Gastroesophageal sphincter (tissue), 3 donors: Measurements from ENCODE around the gene AIG1.

Source experiments
- CTCF ChIP-seq, 4 experiments: fragments of 200-600 bp in 2 of 4; fragments of 450-650 bp in 2 of 4; sonication (generic) in 1 of 4; IDR thresholded peaks; one replicate each; pipeline ENCODE4 v1.5.1; 2017 to 2019; ENCODE audit warnings: antibody characterized with exemption in 4 of 4, mild to moderate bottlenecking in 2 of 4, moderate library complexity in 2 of 4
- POLR2AphosphoS5 ChIP-seq: sonication (generic); formaldehyde crosslinking; IDR thresholded peaks from one replicate; pipeline ENCODE4 v1.6.1; 2017; ENCODE audit warnings: antibody characterized with exemption

DNA sequence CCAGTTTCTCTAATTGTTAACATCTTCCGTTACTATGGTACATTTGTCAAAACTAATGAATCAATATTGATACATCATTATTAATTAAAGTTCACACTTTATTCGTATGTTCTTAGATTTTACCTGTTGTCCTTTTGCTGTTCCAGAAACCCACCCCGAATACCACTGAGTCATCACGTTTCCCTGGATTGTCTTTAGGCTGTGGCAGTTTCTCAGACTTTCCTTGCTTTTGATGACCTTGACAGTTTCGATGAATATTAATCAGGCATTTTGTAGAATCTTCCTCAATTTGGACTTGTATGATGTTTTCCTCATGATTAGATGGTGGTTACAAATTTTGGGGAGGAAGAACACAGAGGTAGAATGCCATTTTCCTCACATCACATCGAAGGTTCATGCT lies 39.1 kb upstream of the AIG1 start:
- TF ChIP-seq POLR2AphosphoS5: no peak
- TF ChIP-seq CTCF (IDR thresholded peaks at IDR 0.05): no peak
